Ascending aorta (tissue), 2 donors: Measurements from ENCODE around the gene CCDC182. TPM values are rescaled to one million over a fixed set of nuclear protein-coding genes. Genes with fewer than 3 reads are reported as not detected.
A peak's percentile ranks its signal among the peaks of the same experiment; 100 is the strongest.

Source experiments
- DNase-seq, 2 donors: peaks; one replicate each; pipeline ENCODE4 v3.0.0-alpha.2; 2019; ENCODE audit warnings: low spot score in 2 of 2
- H3K27ac ChIP-seq, 2 donors: fragments of 200-600 bp; sonication (generic); one replicate each; pipeline ENCODE4 v1.5.1; 2016 to 2017; ENCODE audit warnings: mild to moderate bottlenecking in 1 of 2
- H3K27me3 ChIP-seq: fragments of 200-600 bp; sonication (generic); one replicate; pipeline ENCODE4 v1.5.1; 2017
- H3K36me3 ChIP-seq, 2 donors: fragments of 200-600 bp; sonication (generic); one replicate each; pipeline ENCODE4 v1.5.1; 2016
- H3K4me1 ChIP-seq, 2 donors: fragments of 200-600 bp; sonication (generic); one replicate each; pipeline ENCODE4 v1.5.1; 2016 to 2017; ENCODE audit warnings: mild to moderate bottlenecking in 1 of 2
- H3K4me3 ChIP-seq, 2 donors: fragments of 200-600 bp; sonication (generic); one replicate each; pipeline ENCODE4 v1.5.1; 2016 to 2017; ENCODE audit warnings: mild to moderate bottlenecking in 1 of 2
- H3K9me3 ChIP-seq, 2 donors: fragments of 200-600 bp; sonication (generic); one replicate each; pipeline ENCODE4 v1.5.1; 2016
- CTCF ChIP-seq, 3 experiments: fragments of 200-600 bp in 2 of 3; fragments of 450-650 bp in 1 of 3; sonication (generic) in 2 of 3; IDR thresholded peaks; one replicate each; pipeline ENCODE4 v1.5.1; 2016 to 2019; ENCODE audit warnings: antibody characterized with exemption in 3 of 3, mild to moderate bottlenecking in 1 of 3, moderate library complexity in 1 of 3
- intact Hi-C: fragments of 100-400 bp; cut with DNase I; formaldehyde crosslinking; loops from one replicate; pipeline ENCODE4 v1.15.1; 2023
- total RNA-seq: library from RNA; depleted of rRNA; stranded (reverse); fragments of >200 nt; gene quantifications from one replicate; pipeline ENCODE4 v1.1.0, GENCODE V29; 2016

Gene CCDC182
- total RNA-seq, 1 donor from 2014 or later, result not detected

GRCh38 chr17:57783338-57783742, 38.2 kb upstream of the CCDC182 start:
- Histone ChIP-seq H3K27ac (no peak overlapping the region), H3K36me3 (no peaks in the 10 kb centered on the region), H3K9me3 (no peaks in the 10 kb centered on the region), H3K4me1 (peaks cover 0 to 6% of the 10 kb centered on the region in 2 donors), H3K27me3 (no peaks in the 10 kb centered on the region), H3K4me3 (peak overlapping the region; percentile 22 to 37)
- intact Hi-C loops, result no loop called here
- peak; percentile 49 to 73 (median 68) for TF ChIP-seq CTCF (IDR thresholded peaks at IDR 0.05)
- peak in 1 of 2 donors; percentile 81 for DNase-seq

- H3K4me1 ChIP-seq, result peaks cover 0 to 6% of the 10 kb centered on the region in 2 donors
- no peak for TF ChIP-seq CTCF (IDR thresholded peaks at IDR 0.05)
- no peaks in the 10 kb centered on the region for H3K27me3 ChIP-seq
- H3K36me3 ChIP-seq, result no peaks in the 10 kb centered on the region
- H3K4me3 ChIP-seq, result peak overlapping the region; percentile 22 to 37
- intact Hi-C loops, result no loop called here
- no peaks in the 10 kb centered on the region for H3K9me3 ChIP-seq
- no peak overlapping the region for H3K27ac ChIP-seq
- DNase-seq, result no peak
Observed at GRCh38 chr17:57782647-57783337, 37.7 kb upstream of the CCDC182 start.

GRCh38 chr17:57782062-57782490, 37.0 kb upstream of the CCDC182 start:
- Histone ChIP-seq H3K36me3 (no peaks in the 10 kb centered on the region), H3K9me3 (no peaks in the 10 kb centered on the region), H3K4me1 (peaks cover 0 to 6% of the 10 kb centered on the region in 2 donors), H3K27me3 (no peaks in the 10 kb centered on the region), H3K27ac (no peak overlapping the region), H3K4me3 (no peak overlapping the region)
- no peak for DNase-seq
- intact Hi-C loops, result no loop called here
- no peak for TF ChIP-seq CTCF (IDR thresholded peaks at IDR 0.05)

- no peak overlapping the region for H3K4me3 ChIP-seq
- TF ChIP-seq CTCF (IDR thresholded peaks at IDR 0.05), result no peak
- H3K36me3 ChIP-seq, result no peaks in the 10 kb centered on the region
- no peak for DNase-seq
- no peak overlapping the region for H3K27ac ChIP-seq
- H3K9me3 ChIP-seq, result no peaks in the 10 kb centered on the region
- H3K4me1 ChIP-seq, result peaks cover 0 to 6% of the 10 kb centered on the region in 2 donors
- intact Hi-C loops, result no loop called here
- H3K27me3 ChIP-seq, result no peaks in the 10 kb centered on the region
Observed at GRCh38 chr17:57781386-57782061, 36.4 kb upstream of the CCDC182 start.

- Histone ChIP-seq H3K27ac (no peak overlapping the region), H3K9me3 (no peaks in the 10 kb centered on the region), H3K4me1 (peaks cover 0 to 6% of the 10 kb centered on the region in 2 donors), H3K4me3 (no peak overlapping the region), H3K36me3 (no peaks in the 10 kb centered on the region), H3K27me3 (no peaks in the 10 kb centered on the region)
- intact Hi-C loops, result no loop called here
- TF ChIP-seq CTCF (IDR thresholded peaks at IDR 0.05), result no peak
- no peak for DNase-seq
Observed at GRCh38 chr17:57779706-57780105, 34.6 kb upstream of the CCDC182 start.
